GM18517 (cell line): ENCODE measurements around the gene SETD3.

ENCODE experiments used
- ATAC-seq: cut with Tn5 transposase; IDR thresholded peaks from one replicate; pipeline ENCODE4 v1.9.1; 2021; ENCODE audit warnings: mild to moderate bottlenecking, moderate library complexity; ENCODE audit not compliant: unreplicated experiment

SETD3 gene

DNA sequence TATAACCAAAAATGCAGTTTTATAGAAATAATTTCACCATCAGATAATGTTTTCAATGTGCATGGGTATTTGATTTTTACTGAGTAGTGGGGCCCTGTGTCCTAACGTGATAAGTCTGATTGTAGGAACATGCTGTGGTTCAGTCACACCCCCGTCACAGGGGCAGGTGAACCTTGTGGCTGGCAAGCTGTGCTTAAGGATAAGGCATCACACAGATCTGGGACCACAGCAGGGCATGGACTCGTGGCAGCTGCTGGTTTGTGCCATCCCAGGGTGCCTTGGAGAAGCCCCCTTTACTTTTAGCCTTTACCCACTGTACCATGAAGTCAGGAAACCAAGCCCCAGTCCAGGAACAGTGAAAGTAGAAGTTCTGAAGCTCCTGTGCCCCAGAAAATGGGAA lies 17.2 kb upstream of the SETD3 start:
- no peak for ATAC-seq

DNA sequence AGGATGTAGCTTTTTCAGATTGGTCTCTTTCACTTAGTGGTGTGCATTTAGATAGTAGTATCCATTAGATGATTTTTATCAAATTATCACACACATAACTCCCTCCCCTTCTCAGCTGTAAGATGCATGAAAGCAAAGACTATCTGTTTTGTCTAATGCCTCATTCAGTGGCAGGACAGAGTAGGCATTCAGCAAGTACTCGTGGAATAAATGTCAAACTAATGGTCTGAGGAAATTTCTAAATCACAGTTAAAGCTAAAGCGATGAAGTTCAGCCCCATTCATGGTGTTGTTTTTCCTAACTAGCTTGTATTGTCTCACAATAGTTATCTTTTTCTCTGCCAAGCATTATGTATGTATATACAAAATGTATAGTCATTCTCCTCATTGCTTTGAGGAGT lies 16.7 kb upstream of the SETD3 start:
- no peak for ATAC-seq

DNA sequence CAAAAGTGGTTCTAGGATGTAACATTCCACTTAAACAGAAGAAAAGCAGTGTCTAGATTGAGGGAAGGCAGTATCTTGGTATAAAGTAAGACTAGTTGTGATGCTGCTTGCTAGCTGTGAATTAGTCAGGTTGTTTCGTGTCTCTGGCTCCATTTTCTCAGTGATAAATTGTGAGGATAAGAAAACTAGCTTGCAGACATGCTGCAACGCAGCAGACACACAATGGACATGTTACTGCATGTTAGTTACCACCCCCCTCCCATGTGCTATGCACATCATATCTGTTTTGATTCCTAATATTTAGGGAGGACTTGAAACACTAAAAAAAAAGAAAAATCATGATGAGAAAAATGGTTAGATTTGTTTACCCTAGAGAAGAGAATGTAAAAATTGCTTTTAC lies 3.4 kb upstream of the SETD3 start:
- no peak for ATAC-seq

DNA sequence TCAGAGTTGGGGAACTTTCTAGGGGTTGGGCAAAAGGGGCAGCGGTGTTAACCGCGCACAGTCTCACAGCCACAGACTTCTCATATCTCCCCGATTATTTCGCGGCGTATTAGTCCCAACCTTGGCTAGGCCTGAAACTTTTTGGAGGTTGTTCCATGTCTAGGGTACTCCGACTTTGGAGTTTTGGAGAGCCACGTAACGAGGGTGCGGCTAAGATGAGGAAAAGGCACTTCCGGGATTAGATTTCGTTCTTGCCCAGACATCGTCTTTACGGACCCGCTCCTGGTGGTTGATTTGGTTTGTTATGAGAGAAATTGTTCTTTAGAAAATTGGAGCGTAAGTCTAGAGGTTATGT lies 1.1 kb upstream of the SETD3 start:
- ATAC-seq: no peak

DNA sequence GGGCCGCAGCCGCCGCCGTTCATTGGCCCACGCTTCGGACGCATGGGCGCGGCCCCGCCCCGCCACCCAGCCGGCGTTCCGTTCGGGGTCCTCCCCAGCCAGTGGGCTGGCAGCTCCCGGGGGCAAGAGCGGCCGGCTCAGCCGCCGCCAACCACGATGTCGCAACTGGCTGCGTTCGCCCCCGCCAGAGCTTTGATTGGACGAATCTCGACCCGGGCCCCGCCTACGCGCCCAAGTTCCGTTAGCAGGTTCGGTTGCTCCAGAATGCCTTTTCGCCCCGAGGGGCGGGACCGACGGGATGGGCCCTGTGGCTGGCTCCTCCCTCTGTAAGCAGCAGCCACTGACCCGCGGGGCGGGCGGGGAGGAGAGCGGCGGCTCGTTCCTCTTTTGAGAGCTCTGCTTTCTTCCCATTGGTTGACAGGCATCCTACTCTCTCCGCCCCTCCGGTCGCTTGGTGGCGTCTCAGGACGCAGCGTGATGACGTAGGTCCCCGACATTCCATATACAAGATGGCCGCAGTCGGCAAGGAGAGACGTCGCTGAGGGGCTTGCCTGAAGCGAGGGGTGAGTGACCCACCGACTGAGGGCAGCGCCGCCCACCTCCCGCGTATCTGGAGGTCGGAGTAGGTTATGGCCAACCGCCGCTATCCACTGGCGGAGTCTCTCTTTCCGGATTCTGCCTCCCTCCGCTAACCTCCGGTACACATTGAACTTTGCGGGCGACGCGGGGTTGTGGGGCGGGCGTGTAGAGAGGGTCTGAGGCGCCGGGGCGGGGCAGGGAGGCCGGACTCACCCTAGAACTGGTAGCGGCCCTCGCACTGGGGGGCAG lies 472 bp upstream of the SETD3 start, which contains the start of gene CCNK:
TSS of gene CCNK (plus strand) at position 493 of the 828 bp plus-strand sequence. CDS start 11,269 bp downstream, outside the sequence.
- peak; percentile 92 for ATAC-seq

DNA sequence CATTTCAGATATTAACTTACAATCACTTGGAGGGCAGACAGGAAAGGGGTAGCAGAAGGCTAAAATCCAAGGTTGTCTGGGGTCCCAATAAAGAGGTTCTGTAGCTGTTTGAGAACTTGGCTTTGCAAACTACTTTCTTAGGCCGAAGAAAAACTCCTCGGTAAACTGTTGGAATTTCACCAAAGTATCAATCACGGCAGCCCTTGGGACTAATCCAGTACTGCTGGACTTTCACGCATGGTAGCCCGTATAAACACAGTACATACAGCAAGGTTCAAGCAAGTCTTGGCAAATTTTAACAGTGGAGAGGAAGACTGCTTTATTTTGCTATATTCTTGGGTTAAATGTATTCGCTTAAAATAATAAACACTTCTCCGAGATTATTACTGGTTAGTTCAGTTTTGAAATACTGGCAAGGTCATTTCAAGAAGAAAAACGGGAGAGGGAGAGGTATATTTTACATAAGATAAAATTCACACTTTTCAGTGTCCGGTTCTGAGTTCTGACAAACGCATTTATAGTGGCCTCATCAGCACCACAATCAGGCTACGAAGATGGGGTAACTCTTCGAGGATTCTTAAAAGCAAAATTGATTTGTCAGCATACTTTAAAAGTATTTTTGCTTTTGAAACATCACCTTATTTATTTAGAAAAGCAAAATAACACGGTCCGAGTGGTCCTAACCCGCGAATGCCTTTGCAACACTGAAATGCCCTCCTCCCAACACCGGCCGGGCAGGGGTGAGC lies 1.3 kb downstream of the SETD3 start:
- no peak for ATAC-seq

DNA sequence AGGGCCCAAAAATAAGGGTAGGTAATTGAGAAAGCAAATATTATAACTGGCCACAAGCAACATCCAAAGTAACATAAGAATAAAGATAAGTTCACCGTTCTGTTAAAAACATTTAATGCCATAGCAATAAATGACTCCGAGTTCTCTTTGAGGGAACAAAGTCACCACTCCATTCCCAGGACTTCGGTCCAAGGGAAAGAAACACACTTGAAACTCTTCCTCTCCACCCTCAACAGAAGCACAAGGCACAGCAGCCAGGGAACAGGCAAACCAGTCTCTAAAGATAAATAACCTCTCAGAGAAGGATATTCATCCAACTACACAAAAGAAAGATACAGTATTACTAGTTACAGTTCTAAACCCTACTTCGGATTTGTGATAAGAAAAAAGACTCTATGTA lies 2.5 kb downstream of the SETD3 start:
- ATAC-seq: no peak

DNA sequence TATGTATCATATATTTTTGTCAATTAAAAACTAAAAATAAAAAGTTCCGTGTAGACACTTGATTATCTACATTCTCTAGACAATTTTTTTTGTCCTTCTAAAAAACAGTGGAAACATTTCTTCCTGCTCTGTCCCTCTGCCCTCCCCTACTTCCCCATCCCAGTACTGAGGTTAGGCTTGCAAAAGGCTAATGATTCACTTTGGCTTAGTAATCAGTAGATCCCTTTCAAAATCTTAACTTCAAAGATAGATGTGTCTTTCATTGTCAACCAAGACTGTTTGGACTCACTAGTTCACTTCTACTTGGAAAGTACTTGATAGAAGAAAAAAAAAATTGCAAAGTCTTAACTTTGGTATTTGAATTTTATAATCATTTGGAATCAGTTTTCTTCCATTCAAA lies 3.8 kb downstream of the SETD3 start:
- ATAC-seq: no peak

DNA sequence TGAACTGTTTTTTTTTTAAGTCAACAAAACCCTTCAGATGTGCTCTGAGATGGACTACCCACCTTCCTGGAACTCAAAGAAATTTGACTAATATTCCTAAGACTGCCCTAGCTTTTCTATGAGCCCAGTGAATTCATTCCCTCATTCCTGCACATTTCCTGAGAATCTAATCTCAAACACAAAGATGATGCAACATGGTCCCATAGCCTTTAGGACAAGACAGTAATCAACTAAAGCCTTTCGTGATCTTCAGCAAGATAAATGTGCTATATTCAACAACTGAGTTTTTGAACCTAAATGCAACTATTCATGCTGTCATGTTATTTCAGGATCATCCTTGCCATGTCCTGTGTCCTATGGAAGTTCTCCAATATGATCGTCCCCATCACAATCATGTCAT lies 5.0 kb downstream of the SETD3 start:
- ATAC-seq: no peak

DNA sequence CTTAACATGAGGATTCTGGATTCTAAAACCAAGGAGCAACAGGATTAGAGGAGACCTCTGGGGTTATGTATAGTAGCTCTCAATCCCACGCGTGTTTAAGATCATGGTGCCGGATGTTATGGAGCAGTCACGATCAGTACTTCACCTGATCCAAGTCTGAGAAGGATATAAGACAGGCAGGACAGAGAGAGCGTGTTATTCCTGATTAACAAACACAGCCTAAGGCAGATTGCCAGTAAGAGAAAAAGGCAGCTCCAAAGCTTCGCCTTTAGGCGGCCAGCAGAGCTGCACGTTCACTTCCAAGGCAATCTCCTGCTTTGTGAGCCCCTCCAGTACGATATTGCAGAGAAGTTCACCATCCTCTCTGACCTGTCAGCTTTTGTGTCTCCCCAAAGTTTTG lies 5.5 kb downstream of the SETD3 start:
- no peak for ATAC-seq

DNA sequence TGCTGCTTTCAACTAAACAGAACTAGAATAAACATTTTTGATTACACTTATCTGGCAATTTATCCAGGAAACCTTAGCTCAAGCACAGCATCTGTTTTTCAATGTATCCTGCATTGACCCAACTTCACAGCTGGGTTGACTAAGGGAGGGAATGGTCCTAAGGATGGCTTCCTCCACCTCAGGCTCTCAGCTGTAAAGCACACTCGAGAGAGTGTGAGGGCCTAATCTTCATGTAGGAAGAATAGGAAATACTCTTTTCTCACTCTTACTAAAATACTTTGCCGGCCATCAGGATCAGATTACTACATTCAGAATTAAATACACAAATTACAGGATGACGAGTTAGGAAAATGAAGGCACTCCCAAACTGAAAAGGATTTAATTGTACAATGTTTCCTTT lies 7.2 kb downstream of the SETD3 start:
- ATAC-seq: no peak

DNA sequence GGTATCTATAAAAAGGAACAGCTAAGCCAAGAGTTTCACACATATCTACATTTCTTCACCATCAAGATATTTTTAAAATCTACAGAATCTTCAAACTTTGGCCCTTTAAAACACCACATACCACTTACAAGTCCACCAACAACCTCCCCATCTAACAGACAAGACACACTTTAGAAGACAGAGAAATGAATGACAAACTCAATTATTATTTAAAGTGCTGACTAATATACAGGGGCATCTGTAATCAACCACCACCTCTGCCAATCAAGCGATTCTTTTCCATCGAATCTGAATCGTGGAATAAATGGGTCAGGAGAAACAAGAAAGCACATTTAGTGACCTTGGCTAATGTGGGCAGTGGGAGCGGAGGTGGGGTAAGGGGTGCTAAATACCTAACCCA lies 7.7 kb downstream of the SETD3 start:
- ATAC-seq: no peak

DNA sequence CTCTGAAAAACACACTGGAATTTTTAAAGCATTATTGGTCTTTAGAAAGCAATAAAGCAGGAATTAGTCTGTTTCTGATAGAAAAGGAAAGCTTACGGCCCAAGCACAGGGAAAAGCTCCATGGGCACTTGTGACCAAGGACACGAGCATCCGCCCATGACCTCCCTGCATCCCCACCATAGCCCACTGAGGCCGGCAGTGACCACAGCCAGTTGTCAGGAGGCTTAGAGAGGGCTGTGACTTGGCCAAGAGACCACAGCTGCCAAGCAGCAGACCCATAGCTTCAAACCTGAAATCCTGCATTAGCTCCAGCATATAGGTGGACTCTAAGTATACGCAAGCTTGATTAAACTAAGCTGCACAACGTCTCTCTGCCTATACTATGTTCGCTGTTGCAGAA lies 8.9 kb downstream of the SETD3 start:
- no peak for ATAC-seq

DNA sequence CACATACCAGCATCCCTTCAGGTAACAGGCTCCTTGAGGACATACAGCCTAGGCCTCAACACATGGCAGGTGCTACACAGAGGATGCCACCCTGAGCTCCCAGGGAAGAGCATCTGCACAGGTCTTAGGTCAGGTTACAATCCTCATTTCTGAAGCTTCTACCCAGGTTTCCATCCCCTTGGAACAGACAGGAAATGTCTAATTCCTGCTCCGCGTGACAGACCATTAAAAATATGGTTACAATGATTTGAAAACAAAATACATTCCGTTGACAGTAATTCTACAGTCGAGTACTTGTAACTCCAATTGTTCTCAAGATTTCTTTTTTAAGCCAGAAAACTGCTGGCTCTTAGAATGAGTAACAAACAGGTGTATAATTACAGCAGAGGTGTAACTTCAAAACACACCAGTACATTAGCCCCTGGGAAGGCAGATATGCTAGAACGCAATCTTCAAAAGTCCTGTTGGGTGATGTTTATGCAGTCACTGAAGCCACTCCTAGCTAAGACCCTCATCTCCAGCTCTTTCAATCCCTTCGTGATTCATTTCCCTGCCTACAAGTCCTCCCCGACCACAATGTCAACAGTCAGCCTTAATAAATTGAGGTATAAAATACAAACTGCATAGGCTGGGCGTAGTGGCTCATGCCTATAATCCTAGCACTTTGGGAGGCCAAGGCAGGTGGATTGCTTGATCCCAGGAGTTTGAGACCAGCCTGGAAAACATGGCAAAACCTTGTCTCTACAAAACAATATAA lies 11.6 kb downstream of the SETD3 start:
- ATAC-seq: no peak

DNA sequence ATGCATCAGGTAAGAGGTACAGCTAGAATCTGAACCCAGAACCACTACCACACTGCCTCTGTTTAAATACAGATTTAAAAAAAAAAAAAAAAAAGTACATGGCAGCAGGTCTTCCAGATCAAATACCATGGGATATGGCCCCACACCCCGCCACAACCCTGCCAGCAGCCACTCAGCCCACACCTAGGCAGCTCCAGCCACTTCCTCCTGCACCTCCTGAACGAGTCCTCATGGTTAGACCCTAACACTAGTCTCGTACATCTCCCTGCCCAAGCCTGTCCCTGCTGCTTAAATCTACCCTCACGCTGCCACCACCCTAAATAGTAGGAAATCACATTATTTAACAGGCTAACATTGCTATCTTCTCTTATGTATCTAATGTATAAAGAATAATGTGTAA lies 12.6 kb downstream of the SETD3 start:
- ATAC-seq: no peak

DNA sequence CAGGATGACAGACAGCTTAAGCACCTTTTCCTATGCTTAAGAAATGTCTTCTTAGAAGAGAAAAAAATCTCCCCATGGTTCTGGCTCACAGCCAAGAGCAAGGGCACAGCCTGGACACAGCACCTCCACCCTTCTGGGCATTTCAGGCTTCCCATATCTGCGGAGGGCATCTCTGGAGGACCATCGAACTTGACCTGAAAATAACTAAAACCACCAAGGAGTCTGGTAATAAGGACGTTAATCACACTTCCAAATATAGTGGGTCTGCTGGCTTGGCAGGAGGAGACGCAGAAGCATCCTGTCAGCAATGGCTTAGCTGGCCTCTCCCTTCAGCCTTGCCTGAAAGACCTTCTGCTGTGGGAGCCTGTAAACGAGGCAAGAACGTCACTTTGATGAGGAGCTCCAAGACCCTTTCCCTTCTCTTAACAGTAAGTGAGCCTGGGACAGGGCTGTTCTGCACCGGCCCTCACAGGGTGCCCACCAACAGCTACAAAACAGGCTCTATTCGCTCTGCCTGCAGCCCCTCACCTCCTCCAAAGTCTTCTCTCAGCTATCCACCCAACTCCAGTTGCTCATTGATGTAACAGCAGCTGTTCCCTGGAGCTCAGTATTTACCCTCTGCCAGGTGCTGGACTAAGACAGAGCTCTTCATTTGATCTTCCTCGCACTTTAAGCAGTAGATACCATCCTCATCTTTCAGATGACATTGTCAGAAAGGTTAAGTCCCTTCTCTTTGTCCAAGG lies 13.2 kb downstream of the SETD3 start:
- no peak for ATAC-seq

DNA sequence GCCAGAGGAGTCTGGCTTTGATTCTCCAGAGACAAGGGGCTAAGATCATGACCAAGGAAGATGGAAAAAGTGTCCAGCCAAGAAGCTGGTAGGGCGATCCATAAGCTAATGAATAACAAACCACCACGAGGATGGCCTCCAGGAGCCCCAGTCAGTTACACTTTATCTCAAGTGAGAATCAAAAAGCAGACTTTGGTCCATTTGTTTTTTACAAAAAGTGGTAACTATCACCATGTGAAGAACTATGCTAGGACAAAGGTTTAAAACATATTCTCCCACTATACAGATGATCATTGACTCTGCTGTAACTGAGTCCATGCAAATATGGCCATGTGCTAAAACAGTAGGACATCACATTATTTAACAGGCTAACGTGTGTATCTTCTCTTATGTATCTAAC lies 13.9 kb downstream of the SETD3 start:
- ATAC-seq: no peak

DNA sequence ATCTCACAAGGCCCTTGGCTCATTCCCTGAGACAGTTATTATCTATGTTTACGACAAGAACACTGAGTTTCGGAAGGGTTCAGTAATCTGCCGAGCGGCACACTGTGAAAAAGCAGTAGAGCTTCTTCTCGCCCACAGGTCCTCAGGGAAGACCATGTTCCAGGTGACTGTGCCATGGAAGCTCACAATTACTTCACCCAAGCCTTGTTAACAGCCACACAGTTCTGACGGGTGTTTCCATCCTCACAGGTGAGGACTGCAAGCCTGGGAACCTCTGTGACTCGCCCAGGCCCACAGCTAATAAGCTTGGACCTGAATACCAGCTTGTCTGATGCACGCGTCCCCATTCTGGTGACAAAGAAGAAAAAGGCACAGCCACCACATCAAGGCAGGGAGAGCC lies 15.4 kb downstream of the SETD3 start:
- no peak for ATAC-seq

DNA sequence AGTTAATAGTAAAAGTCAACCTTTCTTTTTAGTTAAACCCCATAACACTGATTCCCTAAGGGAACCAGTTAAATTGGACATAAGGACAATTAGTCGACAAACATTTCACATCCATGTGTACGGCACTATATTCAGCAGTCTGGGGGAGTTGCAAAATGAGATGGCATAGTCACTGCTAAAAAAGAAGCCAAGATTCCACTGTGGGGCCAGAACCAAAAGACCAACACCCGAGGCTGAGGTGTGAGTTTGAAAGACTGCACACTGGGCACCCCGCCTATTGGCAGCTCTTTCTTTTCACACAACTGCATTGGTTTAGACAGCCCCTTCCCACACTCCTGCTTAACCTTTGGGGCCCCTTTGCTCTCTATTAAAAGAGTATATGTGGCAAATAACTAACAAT lies 16.7 kb downstream of the SETD3 start:
- ATAC-seq: no peak

DNA sequence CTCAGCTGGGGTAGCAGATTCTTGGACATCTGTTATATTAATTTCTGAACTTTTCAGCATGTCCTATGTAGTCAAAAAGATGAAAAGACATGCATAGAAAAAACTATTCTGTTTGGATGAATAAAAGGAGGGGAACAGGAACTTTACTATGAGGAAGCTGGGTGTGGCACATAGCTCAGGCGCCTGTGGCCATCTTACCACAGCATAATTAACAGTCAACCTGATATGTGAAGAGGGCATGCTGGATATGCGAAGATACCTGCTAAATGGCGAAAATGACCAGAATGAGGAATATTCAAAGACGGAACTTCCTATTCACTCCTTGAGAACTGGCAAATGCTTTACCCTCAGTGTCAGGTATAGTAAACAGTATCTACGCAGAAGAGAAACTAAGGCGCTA lies 18.4 kb downstream of the SETD3 start:
- no peak for ATAC-seq
